Stomach (tissue), 9 donors: ENCODE results near the gene ATP2B2. TPM values are rescaled to one million over a fixed set of nuclear protein-coding genes. Genes with fewer than 3 reads are reported as not detected.

Experiments used
- DNase-seq, 2 donors: peaks; one replicate each; pipeline versions ENCODE4 v3.0.0 to v3.0.0-alpha.2; 2013 to 2019
- H3K27ac ChIP-seq, 5 donors: fragments of 200-600 bp in 4 of 5; sonication (generic) in 4 of 5; one replicate each; pipeline ENCODE4 v1.5.1; 2013 to 2019; ENCODE audit warnings: mild to moderate bottlenecking in 1 of 5, moderate library complexity in 1 of 5
- H3K27me3 ChIP-seq, 3 donors: fragments of 200-600 bp; sonication (generic); one replicate each; pipeline ENCODE4 v1.5.1; 2017 to 2019; ENCODE audit warnings: mixed run types in 1 of 3
- H3K36me3 ChIP-seq, 4 donors: fragments of 200-600 bp; sonication (generic); 1 replicate in 3 of 4; 2 replicates in 1 of 4; pipeline ENCODE4 v1.5.1; 2016 to 2019
- H3K4me1 ChIP-seq, 4 donors: fragments of 200-600 bp; sonication (generic); one replicate each; pipeline ENCODE4 v1.5.1; 2016 to 2019
- H3K4me3 ChIP-seq, 4 donors: fragments of 200-600 bp; sonication (generic) in 3 of 4; one replicate each; pipeline ENCODE4 v1.5.1; 2016 to 2019; ENCODE audit warnings: mild to moderate bottlenecking in 1 of 4
- H3K9me3 ChIP-seq, 4 donors: fragments of 200-600 bp; sonication (generic); one replicate each; pipeline ENCODE4 v1.5.1; 2016 to 2019
- EP300 ChIP-seq: sonication (generic); formaldehyde crosslinking; IDR thresholded peaks from one replicate; pipeline ENCODE4 v1.6.1; 2017; ENCODE audit warnings: antibody characterized with exemption
- POLR2A ChIP-seq, 4 donors: fragments of 450-650 bp; IDR thresholded peaks; one replicate each; pipeline ENCODE4 v1.6.1; 2016; ENCODE audit warnings: antibody characterized with exemption in 4 of 4, control low read depth in 2 of 4, mild to moderate bottlenecking in 1 of 4, moderate library complexity in 1 of 4
- POLR2AphosphoS5 ChIP-seq, 3 donors: sonication (generic); formaldehyde crosslinking; IDR thresholded peaks; one replicate each; pipeline ENCODE4 v1.6.1; 2016; ENCODE audit warnings: antibody characterized with exemption in 3 of 3
- WGBS, 5 donors: extraction: QIAGEN DNeasy Blood & Tissue Kit in 3 of 5; methylation state at CpG; one replicate each; pipeline versions ENCODE4 v1.1.5 to v1.1.7; 2013 to 2018; 5-methylcytosine and 5-hydroxymethylcytosine counted together
- intact Hi-C: fragments of 100-400 bp; cut with DNase I; formaldehyde crosslinking; loops from one replicate; pipeline ENCODE4 v1.15.1; 2023; ENCODE audit warnings: low total_unique reads
- polyA plus RNA-seq, 3 donors: library from polyadenylated mRNA; stranded (reverse); fragments of 200-250 nt; gene quantifications; one replicate each; pipeline ENCODE4 v1.2.3, GENCODE V29; 2013
- total RNA-seq, 5 donors: library from RNA; depleted of rRNA; stranded (reverse); fragments of >200 nt; gene quantifications; one replicate each; pipeline versions ENCODE4 v1.1.0 to v1.2.3, GENCODE V29; 2014 to 2016
- TF ChIP-seq, protein P1 (sequence below), 7 experiments: fragments of 450-650 bp in 4 of 7; fragments of 200-600 bp in 3 of 7; sonication (generic) in 3 of 7; IDR thresholded peaks; one replicate each; pipeline ENCODE4 v1.5.1; 2016 to 2019; ENCODE audit warnings: antibody characterized with exemption in 7 of 7, control low read depth in 2 of 7, mild to moderate bottlenecking in 1 of 7
- donor health status: healthy with polysubstance abuse.
- donor health status: Bipolar disorder and iron deficiency.
- donor health status: healthy.

The ATP2B2 gene
- total and polyA plus RNA-seq, 8 donors = 0.03 to 0.37 TPM; not detected in 6

DNA sequence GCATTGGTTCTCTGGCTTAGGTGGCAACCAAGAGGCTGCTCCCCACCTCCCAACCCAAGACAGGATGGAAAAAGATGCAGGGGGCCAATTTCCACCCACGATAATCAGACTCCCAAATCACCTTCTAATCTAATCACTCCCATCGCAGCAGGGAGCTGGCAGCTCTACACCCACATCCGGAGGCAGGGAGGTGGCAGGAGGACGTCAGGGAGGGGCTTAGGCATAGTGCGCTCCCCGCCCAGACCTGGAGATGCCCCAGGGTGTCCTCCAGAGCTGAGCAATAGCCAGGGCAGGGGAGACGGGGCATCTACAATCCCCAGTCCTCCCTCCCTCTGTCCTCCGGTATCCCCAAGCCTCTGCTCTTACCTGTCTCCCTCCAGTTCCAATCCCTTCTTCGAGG, 114.0 kb downstream of the ATP2B2 start:
- no peaks in the 10 kb centered on the region for H3K4me1 ChIP-seq
- no peak for DNase-seq
- peaks cover 0 to under 1% (median 0%) of the 10 kb centered on the region in 3 donors for H3K27me3 ChIP-seq
- intact Hi-C loops = no loop called here
- TF ChIP-seq EP300 = no peak
- TF ChIP-seq POLR2AphosphoS5 (IDR thresholded peaks at IDR 0.05) = no peak
- no peak for TF ChIP-seq POLR2A (IDR thresholded peaks at IDR 0.05)
- TF ChIP-seq, protein P1, sequence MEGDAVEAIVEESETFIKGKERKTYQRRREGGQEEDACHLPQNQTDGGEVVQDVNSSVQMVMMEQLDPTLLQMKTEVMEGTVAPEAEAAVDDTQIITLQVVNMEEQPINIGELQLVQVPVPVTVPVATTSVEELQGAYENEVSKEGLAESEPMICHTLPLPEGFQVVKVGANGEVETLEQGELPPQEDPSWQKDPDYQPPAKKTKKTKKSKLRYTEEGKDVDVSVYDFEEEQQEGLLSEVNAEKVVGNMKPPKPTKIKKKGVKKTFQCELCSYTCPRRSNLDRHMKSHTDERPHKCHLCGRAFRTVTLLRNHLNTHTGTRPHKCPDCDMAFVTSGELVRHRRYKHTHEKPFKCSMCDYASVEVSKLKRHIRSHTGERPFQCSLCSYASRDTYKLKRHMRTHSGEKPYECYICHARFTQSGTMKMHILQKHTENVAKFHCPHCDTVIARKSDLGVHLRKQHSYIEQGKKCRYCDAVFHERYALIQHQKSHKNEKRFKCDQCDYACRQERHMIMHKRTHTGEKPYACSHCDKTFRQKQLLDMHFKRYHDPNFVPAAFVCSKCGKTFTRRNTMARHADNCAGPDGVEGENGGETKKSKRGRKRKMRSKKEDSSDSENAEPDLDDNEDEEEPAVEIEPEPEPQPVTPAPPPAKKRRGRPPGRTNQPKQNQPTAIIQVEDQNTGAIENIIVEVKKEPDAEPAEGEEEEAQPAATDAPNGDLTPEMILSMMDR (IDR thresholded peaks at IDR 0.05) = no peak
- no peak overlapping the region for H3K27ac ChIP-seq
- no peak overlapping the region for H3K4me3 ChIP-seq
- H3K9me3 ChIP-seq = peaks cover 7 to 30% (median 25%) of the 10 kb centered on the region in 4 donors
- 52 to 71% (median 67%) methylated on average over 6 to 9 of the region's 9 CpGs for WGBS, 5 donors
- no peaks in the 10 kb centered on the region for H3K36me3 ChIP-seq

DNA sequence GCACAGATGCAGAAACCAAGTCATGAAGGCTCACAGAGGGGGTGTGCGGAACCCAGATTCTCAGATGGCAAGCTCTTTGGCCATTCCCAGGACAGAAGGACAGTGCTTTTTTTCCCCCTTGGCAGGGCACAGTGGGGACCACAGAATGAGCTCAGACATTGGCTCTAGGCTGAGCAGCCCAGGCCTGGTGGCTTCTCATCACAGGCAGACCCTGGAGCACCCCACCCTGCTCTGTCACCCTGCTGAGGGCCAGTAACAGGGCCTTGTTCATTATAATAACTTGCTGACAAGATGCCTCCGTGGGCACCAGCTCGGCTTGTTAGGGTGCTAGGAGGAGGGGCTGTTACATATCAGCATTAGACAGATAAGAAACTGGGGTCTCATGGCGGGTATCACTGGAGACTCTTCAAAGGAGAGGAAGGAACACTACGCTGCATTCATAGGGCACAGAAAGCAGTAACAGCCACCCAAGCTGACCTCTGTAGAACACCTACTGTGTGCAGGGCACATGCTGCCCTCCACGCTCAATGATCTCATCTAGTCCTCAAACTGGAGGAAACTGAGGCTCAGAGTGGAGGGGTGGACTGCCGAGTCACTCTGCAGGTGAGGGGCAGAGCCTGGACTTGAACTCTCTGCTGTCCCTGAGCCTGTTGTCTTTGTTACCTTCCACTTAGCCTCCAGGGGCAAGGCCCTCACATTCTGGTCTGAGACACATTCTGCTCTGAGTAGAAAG, 114.6 kb downstream of the ATP2B2 start:
- Histone ChIP-seq H3K27ac (no peak overlapping the region), H3K27me3 (peaks cover 0 to 5% (median 0%) of the 10 kb centered on the region in 3 donors), H3K9me3 (peaks cover 7 to 34% (median 25%) of the 10 kb centered on the region in 4 donors), H3K4me1 (no peaks in the 10 kb centered on the region), H3K4me3 (no peak overlapping the region), H3K36me3 (no peaks in the 10 kb centered on the region)
- no peak for TF ChIP-seq POLR2AphosphoS5 (IDR thresholded peaks at IDR 0.05)
- TF ChIP-seq, protein P1 (IDR thresholded peaks at IDR 0.05) = no peak
- TF ChIP-seq EP300 = no peak
- TF ChIP-seq POLR2A (IDR thresholded peaks at IDR 0.05) = no peak
- intact Hi-C loops = no loop called here
- 73 to 83% (median 75%) methylated on average over 7 of the region's 7 CpGs for WGBS, 5 donors
- DNase-seq = no peak

DNA sequence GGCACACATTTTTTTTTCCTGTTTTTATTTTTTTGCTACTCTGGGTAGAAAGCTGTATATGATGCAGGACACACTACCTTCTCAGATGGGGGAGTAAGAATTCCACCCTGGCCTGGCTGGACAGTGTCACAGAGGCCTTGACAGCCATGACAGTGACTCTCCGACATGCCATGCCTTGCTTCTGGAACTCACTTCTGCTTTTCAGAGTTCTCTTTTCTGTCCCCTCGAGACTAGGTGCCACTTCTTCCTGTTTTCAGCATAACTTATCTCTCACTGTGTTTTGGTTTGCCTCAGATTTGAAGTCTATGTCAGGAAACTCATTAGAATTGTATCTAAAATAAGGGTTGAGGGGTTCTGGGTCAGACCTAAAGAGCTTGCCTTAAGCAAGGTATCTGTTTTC, 115.4 kb downstream of the ATP2B2 start:
- Histone ChIP-seq H3K4me3 (no peak overlapping the region), H3K4me1 (no peaks in the 10 kb centered on the region), H3K27ac (no peak overlapping the region), H3K36me3 (no peaks in the 10 kb centered on the region), H3K9me3 (peaks cover 7 to 34% (median 25%) of the 10 kb centered on the region in 4 donors), H3K27me3 (peaks cover 0 to 5% (median 0%) of the 10 kb centered on the region in 3 donors)
- intact Hi-C loops = no loop called here
- peak in 1 of 2 donors; percentile 22 for DNase-seq
- WGBS, 5 donors = 45 to 69% (median 55%) methylated on average over 2 of the region's 2 CpGs
- TF ChIP-seq EP300 = no peak
- TF ChIP-seq POLR2A (IDR thresholded peaks at IDR 0.05) = no peak
- TF ChIP-seq, protein P1 (IDR thresholded peaks at IDR 0.05) = no peak
- no peak for TF ChIP-seq POLR2AphosphoS5 (IDR thresholded peaks at IDR 0.05)

DNA sequence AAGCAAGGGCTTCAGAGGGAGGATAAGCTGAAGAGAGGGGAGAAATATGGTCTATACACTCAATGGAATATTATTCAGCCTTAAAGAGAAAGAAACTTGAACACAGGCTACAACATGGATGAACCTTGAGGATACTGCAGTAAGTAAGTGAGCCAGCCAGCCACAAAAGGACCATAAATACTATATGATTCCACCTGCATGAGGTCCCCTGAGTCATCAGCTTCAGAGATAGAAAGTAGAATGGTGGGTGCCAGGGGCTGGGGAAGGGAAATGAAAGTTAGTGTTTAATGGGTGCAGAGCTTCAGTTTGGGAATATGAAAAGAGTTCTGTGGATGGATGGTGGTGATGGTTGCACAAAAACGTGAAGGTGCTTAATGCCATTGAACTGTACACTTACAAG, 116.0 kb downstream of the ATP2B2 start:
- intact Hi-C loops = no loop called here
- peaks cover 0 to 5% (median 0%) of the 10 kb centered on the region in 3 donors for H3K27me3 ChIP-seq
- no peaks in the 10 kb centered on the region for H3K36me3 ChIP-seq
- H3K4me3 ChIP-seq = no peak overlapping the region
- DNase-seq = no peak
- H3K27ac ChIP-seq = no peak overlapping the region
- 35 to 54% (median 43%) methylated on average over 1 of the region's 1 CpG for WGBS, 5 donors
- TF ChIP-seq EP300 = no peak
- no peak for TF ChIP-seq POLR2AphosphoS5 (IDR thresholded peaks at IDR 0.05)
- no peak for TF ChIP-seq POLR2A (IDR thresholded peaks at IDR 0.05)
- TF ChIP-seq, protein P1 (IDR thresholded peaks at IDR 0.05) = no peak
- H3K4me1 ChIP-seq = no peaks in the 10 kb centered on the region
- peaks cover 7 to 34% (median 25%) of the 10 kb centered on the region in 4 donors for H3K9me3 ChIP-seq
